ENCODE results near the gene WDR27. TPM values are rescaled to one million over a fixed set of nuclear protein-coding genes. Genes with fewer than 3 reads are reported as not detected.
A peak's percentile ranks its signal among the peaks of the same experiment; 100 is the strongest.

Gene WDR27
- total and polyA plus RNA-seq, 12 donors, result 3.2 to 12.0 (median 6.6) TPM

GRCh38 chr6:169677096-169677495 is 24.7 kb downstream of the WDR27 start:
- WGBS, 2 donors, result 81 to 92% methylated on average over 1 of the region's 1 CpG
- no peak for TF ChIP-seq CTCF (IDR thresholded peaks at IDR 0.05)
- intact Hi-C loops (cut with DNase I), result no loop called here
- no peak for ATAC-seq
- no peak overlapping the region for H3K4me3 ChIP-seq
- H3K27ac ChIP-seq, result no peak overlapping the region
- peaks cover 0 to 4% (median 0%) of the 10 kb centered on the region in 9 donors for H3K4me1 ChIP-seq
- peaks cover 0 to 25% (median 0%) of the 10 kb centered on the region in 9 donors for H3K36me3 ChIP-seq
- no peaks in the 10 kb centered on the region for H3K27me3 ChIP-seq
- H3K9me3 ChIP-seq, result peaks cover 0 to 23% (median 0%) of the 10 kb centered on the region in 11 donors
- no peak for DNase-seq

DNA sequence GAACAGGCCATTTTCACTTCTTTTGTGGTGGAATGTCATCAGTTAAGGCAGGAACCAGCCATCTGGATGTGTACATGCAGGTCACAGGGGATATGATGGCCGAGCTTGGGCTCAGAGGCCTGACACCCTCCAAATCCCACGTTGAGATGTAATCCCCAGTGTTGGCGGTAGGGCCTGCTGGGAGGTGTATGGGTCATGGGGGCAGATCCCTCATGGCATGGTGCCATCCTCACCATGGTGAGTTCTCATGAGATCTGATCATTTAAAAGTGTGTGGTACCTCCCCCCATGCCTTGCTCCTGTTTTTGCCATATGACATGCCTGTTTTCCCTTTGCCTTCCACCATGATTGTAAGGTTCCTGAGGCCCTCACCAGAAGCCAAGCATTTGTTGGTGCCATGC is 26.8 kb downstream of the WDR27 start:
- no peak overlapping the region for H3K27ac ChIP-seq
- 91 to 95% methylated on average over 3 of the region's 3 CpGs for WGBS, 2 donors
- no peak overlapping the region for H3K4me3 ChIP-seq
- H3K27me3 ChIP-seq, result no peaks in the 10 kb centered on the region
- peaks cover 0 to 11% (median 0%) of the 10 kb centered on the region in 11 donors for H3K9me3 ChIP-seq
- H3K4me1 ChIP-seq, result peaks cover 0 to 12% (median 0%) of the 10 kb centered on the region in 9 donors
- peaks cover 0 to 28% (median 0%) of the 10 kb centered on the region in 9 donors for H3K36me3 ChIP-seq
- intact Hi-C loops (cut with DNase I), result no loop called here
- DNase-seq (no peak), ATAC-seq (no peak)
- TF ChIP-seq CTCF (IDR thresholded peaks at IDR 0.05), result no peak

DNA sequence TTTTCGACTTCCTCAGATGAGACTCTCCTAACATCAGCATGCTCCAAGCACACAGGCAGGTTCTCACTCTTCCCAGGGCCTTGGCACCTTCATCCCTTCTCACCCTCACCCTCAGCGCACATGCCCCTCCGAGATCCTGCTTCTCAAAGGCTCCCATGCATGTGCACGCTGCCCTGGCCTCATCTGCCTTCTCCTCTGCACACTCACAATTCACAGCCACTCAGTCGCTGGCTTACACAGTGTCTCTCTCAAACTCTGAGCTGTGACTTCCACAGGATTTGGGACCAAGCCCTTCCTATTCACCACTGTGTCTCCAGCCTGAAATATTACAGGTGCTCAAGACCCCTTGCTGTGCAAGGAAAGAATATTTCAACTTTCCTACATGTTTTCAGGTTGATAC is 30.3 kb downstream of the WDR27 start:
- no peak for TF ChIP-seq CTCF (IDR thresholded peaks at IDR 0.05)
- Histone ChIP-seq H3K27ac (no peak overlapping the region), H3K4me1 (peaks cover 0 to 18% (median 9%) of the 10 kb centered on the region in 9 donors), H3K27me3 (no peaks in the 10 kb centered on the region), H3K4me3 (no peak overlapping the region), H3K9me3 (peaks cover 0 to 11% (median 0%) of the 10 kb centered on the region in 11 donors), H3K36me3 (peaks cover 0 to 49% (median 0%) of the 10 kb centered on the region in 9 donors)
- ATAC-seq, result no peak
- no peak for DNase-seq
- 96 to 100% methylated on average over 5 of the region's 5 CpGs for WGBS, 2 donors
- intact Hi-C loops (cut with DNase I), result no loop called here

- WGBS, 2 donors, result 45 to 58% methylated on average over 7 of the region's 7 CpGs
- H3K27ac ChIP-seq, result peak overlapping the region; percentile 12 to 80 (median 56)
- peaks cover 0 to 18% (median 9%) of the 10 kb centered on the region in 9 donors for H3K4me1 ChIP-seq
- H3K27me3 ChIP-seq, result no peaks in the 10 kb centered on the region
- ATAC-seq (peak; percentile 62 to 90 (median 84)), DNase-seq (peak in 1 of 2 donors; percentile 25)
- intact Hi-C loops (cut with DNase I), result no loop called here
- peaks cover 0 to 61% (median 0%) of the 10 kb centered on the region in 9 donors for H3K36me3 ChIP-seq
- H3K4me3 ChIP-seq, result no peak overlapping the region
- TF ChIP-seq CTCF (IDR thresholded peaks at IDR 0.05), result no peak
- peaks cover 0 to 11% (median 0%) of the 10 kb centered on the region in 11 donors for H3K9me3 ChIP-seq
These were observed 31.9 kb downstream of the WDR27 start for GRCh38 chr6:169669889-169670288.

Data from heart right ventricle (tissue), 16 donors.